ENCODE measurements around the gene PRELP.
"Not testable (repeated sequence)": the region's sequence is repeated elsewhere in the genome, so short reads cannot be mapped to it uniquely, and the experiment has no call there.

PRELP gene

GRCh38 chr1:203511930-203512329, 36.3 kb downstream of the PRELP start:
- Histone ChIP-seq H3K9me3 (ENCODE audit: control insufficient read depth, low read length) (no peaks in the 10 kb centered on the region), H3K36me3 (ENCODE audit: control insufficient read depth, insufficient read depth, low read length) (no peaks in the 10 kb centered on the region), H3K4me3 (ENCODE audit: insufficient read depth, low read depth, low read length, poor library complexity, severe bottlenecking) (no peak overlapping the region), H3K27me3 (replicated peaks; ENCODE audit: control insufficient read depth, insufficient read depth, low read length, poor library complexity, severe bottlenecking) (no peaks in the 10 kb centered on the region), H3K4me1 (ENCODE audit: control insufficient read depth, insufficient read depth, low read length, poor library complexity, severe bottlenecking) (peaks cover 9% of the 10 kb centered on the region), H3K27ac (ENCODE audit: insufficient read depth, low read length, poor library complexity, severe bottlenecking) (no peak overlapping the region)
- no peak for DNase-seq

GRCh38 chr1:203512517-203512847, 36.9 kb downstream of the PRELP start:
- no peak overlapping the region for H3K4me3 ChIP-seq (ENCODE audit: insufficient read depth, low read depth, low read length, poor library complexity, severe bottlenecking)
- H3K4me1 ChIP-seq (ENCODE audit: control insufficient read depth, insufficient read depth, low read length, poor library complexity, severe bottlenecking) = peaks cover 9% of the 10 kb centered on the region
- no peaks in the 10 kb centered on the region for H3K27me3 ChIP-seq (replicated peaks; ENCODE audit: control insufficient read depth, insufficient read depth, low read length, poor library complexity, severe bottlenecking)
- DNase-seq = no peak
- H3K27ac ChIP-seq (ENCODE audit: insufficient read depth, low read length, poor library complexity, severe bottlenecking) = no peak overlapping the region
- H3K9me3 ChIP-seq (ENCODE audit: control insufficient read depth, low read length) = no peaks in the 10 kb centered on the region
- H3K36me3 ChIP-seq (ENCODE audit: control insufficient read depth, insufficient read depth, low read length) = no peaks in the 10 kb centered on the region

GRCh38 chr1:203512848-203513584, 37.4 kb downstream of the PRELP start:
- Histone ChIP-seq H3K4me3 (ENCODE audit: insufficient read depth, low read depth, low read length, poor library complexity, severe bottlenecking) (no peak overlapping the region), H3K36me3 (ENCODE audit: control insufficient read depth, insufficient read depth, low read length) (no peaks in the 10 kb centered on the region), H3K4me1 (ENCODE audit: control insufficient read depth, insufficient read depth, low read length, poor library complexity, severe bottlenecking) (peaks cover 9% of the 10 kb centered on the region), H3K27me3 (replicated peaks; ENCODE audit: control insufficient read depth, insufficient read depth, low read length, poor library complexity, severe bottlenecking) (no peaks in the 10 kb centered on the region), H3K9me3 (ENCODE audit: control insufficient read depth, low read length) (no peaks in the 10 kb centered on the region), H3K27ac (ENCODE audit: insufficient read depth, low read length, poor library complexity, severe bottlenecking) (no peak overlapping the region)
- DNase-seq = no peak

- no peak overlapping the region for H3K4me3 ChIP-seq (ENCODE audit: insufficient read depth, low read depth, low read length, poor library complexity, severe bottlenecking)
- H3K27me3 ChIP-seq (replicated peaks; ENCODE audit: control insufficient read depth, insufficient read depth, low read length, poor library complexity, severe bottlenecking) = no peaks in the 10 kb centered on the region
- H3K9me3 ChIP-seq (ENCODE audit: control insufficient read depth, low read length) = no peaks in the 10 kb centered on the region
- H3K27ac ChIP-seq (ENCODE audit: insufficient read depth, low read length, poor library complexity, severe bottlenecking) = peak overlapping the region; percentile 9
- H3K4me1 ChIP-seq (ENCODE audit: control insufficient read depth, insufficient read depth, low read length, poor library complexity, severe bottlenecking) = peaks cover 9% of the 10 kb centered on the region
- H3K36me3 ChIP-seq (ENCODE audit: control insufficient read depth, insufficient read depth, low read length) = no peaks in the 10 kb centered on the region
- DNase-seq = no peak
Measured at GRCh38 chr1:203513585-203514031, 38.0 kb downstream of the PRELP start.

GRCh38 chr1:203516184-203516583, 40.6 kb downstream of the PRELP start:
- Histone ChIP-seq H3K36me3 (ENCODE audit: control insufficient read depth, insufficient read depth, low read length) (no peaks in the 10 kb centered on the region), H3K4me1 (ENCODE audit: control insufficient read depth, insufficient read depth, low read length, poor library complexity, severe bottlenecking) (peaks cover 9% of the 10 kb centered on the region), H3K9me3 (ENCODE audit: control insufficient read depth, low read length) (no peaks in the 10 kb centered on the region), H3K27me3 (replicated peaks; ENCODE audit: control insufficient read depth, insufficient read depth, low read length, poor library complexity, severe bottlenecking) (no peaks in the 10 kb centered on the region), H3K27ac (ENCODE audit: insufficient read depth, low read length, poor library complexity, severe bottlenecking) (no peak overlapping the region), H3K4me3 (ENCODE audit: insufficient read depth, low read depth, low read length, poor library complexity, severe bottlenecking) (no peak overlapping the region)
- DNase-seq = no peak

GRCh38 chr1:203516906-203517305, 41.3 kb downstream of the PRELP start:
- Histone ChIP-seq H3K27me3 (replicated peaks; ENCODE audit: control insufficient read depth, insufficient read depth, low read length, poor library complexity, severe bottlenecking) (no peaks in the 10 kb centered on the region), H3K36me3 (ENCODE audit: control insufficient read depth, insufficient read depth, low read length) (no peaks in the 10 kb centered on the region), H3K9me3 (ENCODE audit: control insufficient read depth, low read length) (no peaks in the 10 kb centered on the region), H3K27ac (ENCODE audit: insufficient read depth, low read length, poor library complexity, severe bottlenecking) (no peak overlapping the region), H3K4me1 (ENCODE audit: control insufficient read depth, insufficient read depth, low read length, poor library complexity, severe bottlenecking) (peaks cover 9% of the 10 kb centered on the region), H3K4me3 (ENCODE audit: insufficient read depth, low read depth, low read length, poor library complexity, severe bottlenecking) (no peak overlapping the region)
- no peak for DNase-seq

GRCh38 chr1:203517426-203518110, 42.0 kb downstream of the PRELP start:
- Histone ChIP-seq H3K4me1 (ENCODE audit: control insufficient read depth, insufficient read depth, low read length, poor library complexity, severe bottlenecking) (peaks cover 9% of the 10 kb centered on the region), H3K9me3 (ENCODE audit: control insufficient read depth, low read length) (no peaks in the 10 kb centered on the region), H3K4me3 (ENCODE audit: insufficient read depth, low read depth, low read length, poor library complexity, severe bottlenecking) (no peak overlapping the region), H3K27me3 (replicated peaks; ENCODE audit: control insufficient read depth, insufficient read depth, low read length, poor library complexity, severe bottlenecking) (no peaks in the 10 kb centered on the region), H3K36me3 (ENCODE audit: control insufficient read depth, insufficient read depth, low read length) (no peaks in the 10 kb centered on the region), H3K27ac (ENCODE audit: insufficient read depth, low read length, poor library complexity, severe bottlenecking) (no peak overlapping the region)
- no peak for DNase-seq

- not testable (repeated sequence) for H3K27ac ChIP-seq (ENCODE audit: insufficient read depth, low read length, poor library complexity, severe bottlenecking); H3K4me1 ChIP-seq (ENCODE audit: control insufficient read depth, insufficient read depth, low read length, poor library complexity, severe bottlenecking); H3K27me3 ChIP-seq (replicated peaks; ENCODE audit: control insufficient read depth, insufficient read depth, low read length, poor library complexity, severe bottlenecking); DNase-seq; H3K4me3 ChIP-seq (ENCODE audit: insufficient read depth, low read depth, low read length, poor library complexity, severe bottlenecking); H3K36me3 ChIP-seq (ENCODE audit: control insufficient read depth, insufficient read depth, low read length); H3K9me3 ChIP-seq (ENCODE audit: control insufficient read depth, low read length)
Measured at GRCh38 chr1:203518139-203518538, 42.5 kb downstream of the PRELP start.

- no peak for DNase-seq
- no peak overlapping the region for H3K27ac ChIP-seq (ENCODE audit: insufficient read depth, low read length, poor library complexity, severe bottlenecking)
Measured at GRCh38 chr1:203518541-203518940, 42.9 kb downstream of the PRELP start.

GRCh38 chr1:203519053-203519840, 43.6 kb downstream of the PRELP start:
- Histone ChIP-seq H3K9me3 (ENCODE audit: control insufficient read depth, low read length) (no peaks in the 10 kb centered on the region), H3K36me3 (ENCODE audit: control insufficient read depth, insufficient read depth, low read length) (no peaks in the 10 kb centered on the region), H3K27ac (ENCODE audit: insufficient read depth, low read length, poor library complexity, severe bottlenecking) (no peak overlapping the region), H3K4me1 (ENCODE audit: control insufficient read depth, insufficient read depth, low read length, poor library complexity, severe bottlenecking) (no peaks in the 10 kb centered on the region), H3K4me3 (ENCODE audit: insufficient read depth, low read depth, low read length, poor library complexity, severe bottlenecking) (no peak overlapping the region), H3K27me3 (replicated peaks; ENCODE audit: control insufficient read depth, insufficient read depth, low read length, poor library complexity, severe bottlenecking) (no peaks in the 10 kb centered on the region)
- no peak for DNase-seq

More at GRCh38 chr1:203518541-203518940, 42.9 kb downstream of the PRELP start:
- Histone ChIP-seq H3K9me3 (ENCODE audit: control insufficient read depth, low read length) (no peaks in the 10 kb centered on the region), H3K4me1 (ENCODE audit: control insufficient read depth, insufficient read depth, low read length, poor library complexity, severe bottlenecking) (peaks cover 4% of the 10 kb centered on the region), H3K36me3 (ENCODE audit: control insufficient read depth, insufficient read depth, low read length) (no peaks in the 10 kb centered on the region), H3K27me3 (replicated peaks; ENCODE audit: control insufficient read depth, insufficient read depth, low read length, poor library complexity, severe bottlenecking) (no peaks in the 10 kb centered on the region), H3K4me3 (ENCODE audit: insufficient read depth, low read depth, low read length, poor library complexity, severe bottlenecking) (no peak overlapping the region)
